Limb (tissue), 2 donors: Measurements from ENCODE around the gene SLC16A8.
"Not testable (repeated sequence)": the region's sequence is repeated elsewhere in the genome, so short reads cannot be mapped to it uniquely, and the experiment has no call there.

Experiments
- DNase-seq, 2 donors: peaks; one replicate each; pipeline ENCODE4 v3.0.0-alpha.2; 2016; ENCODE audit errors: extremely low spot score in 2 of 2

Gene SLC16A8

GRCh38 chr22:38051261-38051660 is 32.7 kb downstream of the SLC16A8 start:
- DNase-seq = no peak

DNA sequence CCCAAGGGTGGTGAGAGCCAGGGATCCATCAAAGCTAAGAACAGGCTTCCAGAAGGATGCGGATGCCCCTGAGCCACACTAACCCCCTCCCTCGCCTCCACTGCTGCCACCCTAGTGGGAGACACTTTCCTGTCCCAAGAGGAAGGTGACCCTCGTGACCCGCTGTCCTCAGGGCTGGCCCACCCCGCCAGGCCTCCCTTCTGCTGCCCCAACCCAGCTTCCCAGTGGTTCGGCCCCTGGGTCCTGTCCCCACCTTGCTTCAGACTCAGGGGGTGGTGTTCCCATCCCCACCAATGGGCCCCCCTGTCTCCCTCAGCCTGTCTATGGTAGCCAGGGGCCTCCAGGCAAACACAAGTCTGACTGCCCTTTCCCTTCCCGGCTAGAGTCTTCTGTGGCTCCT is 33.3 kb downstream of the SLC16A8 start:
- DNase-seq = peak in 1 of 2 donors; percentile 27

GRCh38 chr22:38049812-38050619 is 34.0 kb downstream of the SLC16A8 start:
- peak in 1 of 2 donors; percentile 36 for DNase-seq

DNA sequence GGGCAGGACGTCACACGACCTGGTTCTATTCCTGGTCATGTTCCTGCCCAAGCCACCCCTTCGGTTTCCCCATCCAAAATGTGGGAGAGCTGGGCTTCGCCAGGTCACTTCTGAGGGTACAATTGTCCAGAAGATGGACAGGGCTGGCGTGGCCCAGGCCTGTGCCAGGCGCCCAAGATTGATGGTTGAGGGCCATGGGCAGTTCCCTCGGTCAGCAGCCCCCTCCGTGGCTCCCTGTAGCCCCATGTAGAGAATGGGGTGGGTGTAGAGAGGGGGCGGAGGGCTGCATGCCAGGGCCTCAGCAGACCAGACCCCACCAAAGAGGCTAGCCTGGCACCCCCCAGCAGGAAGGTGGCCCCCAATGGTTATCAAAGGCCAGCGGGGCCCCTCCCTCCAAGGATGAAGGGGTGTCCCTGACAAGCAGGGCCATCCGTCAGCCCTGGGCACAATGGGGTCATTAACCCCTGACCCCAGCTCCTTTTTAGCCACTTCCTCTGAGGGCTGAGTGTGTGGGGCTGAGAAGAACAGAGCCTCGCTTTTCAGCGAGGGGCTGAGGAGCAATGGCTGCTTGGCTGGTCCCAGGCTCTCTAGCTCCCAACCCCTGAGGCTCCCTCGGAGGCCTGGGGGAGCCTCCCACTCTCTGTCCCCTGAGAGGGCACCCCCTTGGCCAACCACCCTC is 37.8 kb downstream of the SLC16A8 start:
- no peak for DNase-seq

DNA sequence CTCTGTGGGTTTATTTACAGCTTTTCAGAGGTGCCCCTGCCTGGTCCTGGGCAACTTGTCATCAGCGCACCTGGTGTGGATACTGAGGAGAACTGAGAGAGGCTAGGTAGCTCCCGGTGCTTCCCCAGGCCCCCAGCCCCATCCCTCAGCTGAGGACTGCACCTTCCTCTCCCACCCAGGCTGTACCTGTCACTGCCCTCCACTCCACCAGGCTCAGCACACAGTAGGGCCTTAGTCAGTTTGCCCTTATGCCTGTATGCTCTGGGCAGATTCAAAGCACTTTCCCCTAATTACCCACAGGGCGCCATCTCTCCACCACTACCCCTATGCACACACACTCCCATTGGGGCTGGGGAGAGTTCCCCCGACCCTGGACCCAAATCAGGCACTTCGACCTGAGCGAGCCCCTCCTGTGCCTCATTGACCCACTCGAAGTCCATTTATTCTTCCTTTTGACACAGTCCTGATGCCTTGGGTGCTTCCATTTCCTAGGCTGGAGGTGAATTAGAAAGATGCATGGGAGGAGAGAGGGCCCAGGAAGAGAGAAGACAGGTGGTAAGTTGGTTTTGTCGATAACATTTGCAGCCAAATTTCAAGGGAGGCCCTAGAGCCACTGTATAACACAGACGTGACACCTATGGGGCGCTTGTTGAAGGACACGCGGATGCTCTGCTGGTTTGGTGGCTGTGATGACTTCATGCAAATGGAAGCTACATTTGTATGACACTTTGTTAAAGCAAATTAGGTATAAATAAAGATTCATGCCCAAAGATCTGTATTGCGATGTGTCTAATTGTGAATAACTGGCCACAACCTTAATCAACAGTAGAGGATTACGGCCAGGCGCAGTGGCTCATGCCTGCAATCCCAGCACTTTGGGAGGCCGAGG is 40.6 kb downstream of the SLC16A8 start:
- no peak for DNase-seq

DNA sequence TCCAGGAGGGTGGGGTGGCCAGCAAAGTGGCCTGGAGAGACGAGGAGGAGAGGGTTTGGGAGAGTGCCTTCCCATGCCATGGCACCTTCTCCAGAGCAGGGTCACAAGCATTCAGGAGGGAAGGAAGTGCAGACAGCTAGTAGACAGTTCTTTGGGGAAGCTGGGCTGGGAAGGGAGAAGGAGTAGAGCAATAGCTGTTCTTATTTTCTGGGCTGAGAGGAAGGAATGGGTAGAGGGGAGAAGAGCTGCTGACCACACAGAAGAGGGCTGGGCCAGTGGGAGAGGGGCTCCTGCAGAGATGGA is 41.5 kb downstream of the SLC16A8 start:
- DNase-seq = no peak

GRCh38 chr22:38041760-38042487 is 42.1 kb downstream of the SLC16A8 start:
- DNase-seq = no peak

DNA sequence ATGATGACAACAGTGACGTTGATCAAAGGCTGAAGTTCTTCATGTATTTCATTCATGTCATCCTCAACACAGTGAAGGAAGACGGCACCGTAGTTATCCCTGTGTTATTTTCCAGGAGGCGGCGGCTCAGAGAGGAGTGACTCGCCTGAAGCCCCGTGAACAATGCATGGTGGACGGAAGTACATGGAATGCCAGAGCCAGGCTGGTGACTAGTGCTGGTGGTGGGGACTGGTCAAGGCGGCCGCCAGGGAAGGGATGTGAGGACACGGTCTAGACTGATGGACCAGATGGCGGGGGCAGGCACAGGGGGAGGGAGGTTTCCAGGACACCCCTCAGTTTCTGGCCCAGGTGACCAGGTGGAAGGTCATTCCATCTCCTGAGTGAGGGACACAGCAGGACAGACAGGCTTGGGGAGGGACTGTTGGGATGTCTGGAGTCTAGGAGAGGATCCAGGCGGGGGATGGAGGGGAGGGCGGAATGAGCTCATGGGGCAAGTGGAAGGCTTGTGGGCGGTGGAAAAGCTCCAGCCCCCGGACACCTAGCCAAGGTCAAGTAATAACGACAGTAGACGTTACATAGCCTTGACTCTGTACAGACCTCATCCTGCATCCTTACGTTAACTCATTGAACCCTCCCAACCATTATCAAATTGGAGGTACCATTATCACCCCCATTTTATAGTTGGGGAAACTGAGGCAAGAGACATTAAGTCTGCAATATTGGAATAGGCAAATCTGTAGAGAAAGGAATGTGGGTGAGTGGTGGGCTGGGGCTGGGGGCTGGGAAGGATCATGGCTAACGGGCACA is 42.8 kb downstream of the SLC16A8 start:
- no peak for DNase-seq

DNA sequence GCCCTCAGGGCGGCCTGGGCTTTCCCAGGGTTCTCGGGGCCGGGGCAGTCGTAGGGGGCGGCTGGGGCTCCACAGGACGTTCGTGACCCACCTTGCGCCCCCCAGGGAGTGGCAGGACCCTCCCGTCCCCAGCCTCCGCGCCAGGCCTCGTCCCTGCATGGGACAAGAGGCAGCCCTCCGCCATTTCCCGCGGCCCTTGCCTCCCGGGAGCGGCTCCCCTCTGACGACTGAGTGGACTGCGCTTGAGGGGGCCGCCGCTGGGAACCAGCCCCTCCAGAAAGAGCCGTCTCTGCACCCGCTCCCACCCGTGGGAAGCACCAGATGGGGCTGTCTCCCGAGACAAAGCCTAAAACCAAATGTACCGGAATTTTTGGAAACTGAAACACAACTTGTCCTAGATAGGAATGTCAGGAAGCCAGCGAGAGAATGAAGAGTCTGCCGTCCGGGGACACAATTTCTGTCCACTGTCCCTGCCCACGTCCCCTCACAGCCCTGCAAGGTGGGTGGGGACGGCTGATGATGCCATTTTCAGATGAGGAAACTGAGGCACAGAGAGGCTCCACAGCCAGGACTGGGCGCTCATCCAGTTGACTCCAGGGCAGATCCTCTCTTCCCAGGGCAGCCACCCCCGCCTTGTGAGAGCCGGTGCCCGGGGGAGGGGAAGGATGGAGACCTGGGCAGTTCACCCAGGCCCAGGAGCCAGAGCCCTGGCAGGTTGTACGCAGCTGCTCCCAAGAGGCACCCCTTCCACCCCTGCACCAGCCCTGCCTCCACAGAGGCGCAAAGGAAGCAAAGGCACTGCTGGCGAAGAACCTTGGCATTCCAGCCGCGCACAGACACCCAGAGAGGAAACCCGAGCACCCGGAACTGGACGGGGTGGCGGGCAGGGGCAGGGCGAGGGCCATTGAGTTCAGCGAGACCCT is 44.8 kb downstream of the SLC16A8 start:
- DNase-seq = no peak

- no peak for DNase-seq
Observed at GRCh38 chr22:38038426-38038825, 45.6 kb downstream of the SLC16A8 start.

DNA sequence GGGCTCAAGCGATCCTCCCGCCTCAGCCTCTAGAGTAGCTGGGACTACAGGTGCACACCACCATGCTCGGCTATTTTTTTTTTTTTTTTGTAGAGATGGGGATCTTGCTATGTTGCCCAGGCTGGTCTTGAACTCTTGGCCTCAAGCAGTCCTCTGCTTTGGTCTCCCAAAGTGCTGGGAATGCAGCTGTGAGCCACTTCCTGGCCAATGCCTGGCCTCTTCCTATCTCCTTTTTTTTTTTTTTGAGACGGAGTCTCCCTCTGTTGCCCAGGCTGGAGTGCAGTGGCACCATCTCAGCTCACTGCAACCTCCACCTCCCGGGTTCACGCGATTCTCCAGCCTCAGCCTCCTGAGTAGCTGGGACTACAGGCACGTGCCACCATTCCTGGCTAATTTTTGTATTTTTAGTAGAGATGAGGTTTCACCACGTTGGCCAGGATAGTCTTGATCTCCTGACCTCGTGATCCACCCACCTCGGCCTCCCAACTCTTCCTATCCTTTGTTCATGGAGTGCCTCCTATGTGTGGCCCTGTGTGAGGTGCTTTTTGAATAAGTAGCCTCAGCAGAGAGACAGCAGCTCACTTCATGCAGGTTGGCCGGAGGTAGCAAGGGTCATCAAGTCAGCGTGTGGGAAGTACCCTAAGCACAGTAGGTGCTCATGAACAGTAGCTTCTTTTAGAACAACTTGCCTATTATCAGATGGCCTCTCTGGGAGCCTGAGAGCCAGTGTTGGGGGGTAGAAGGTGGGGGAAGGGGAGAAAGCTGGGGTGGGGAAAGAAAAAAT is 46.4 kb downstream of the SLC16A8 start:
- not testable (repeated sequence) for DNase-seq

GRCh38 chr22:38036392-38037062 is 47.5 kb downstream of the SLC16A8 start:
- DNase-seq = no peak

GRCh38 chr22:38035530-38035885 is 48.5 kb downstream of the SLC16A8 start:
- DNase-seq = no peak

GRCh38 chr22:38034884-38035529 is 49.0 kb downstream of the SLC16A8 start:
- DNase-seq = no peak

DNA sequence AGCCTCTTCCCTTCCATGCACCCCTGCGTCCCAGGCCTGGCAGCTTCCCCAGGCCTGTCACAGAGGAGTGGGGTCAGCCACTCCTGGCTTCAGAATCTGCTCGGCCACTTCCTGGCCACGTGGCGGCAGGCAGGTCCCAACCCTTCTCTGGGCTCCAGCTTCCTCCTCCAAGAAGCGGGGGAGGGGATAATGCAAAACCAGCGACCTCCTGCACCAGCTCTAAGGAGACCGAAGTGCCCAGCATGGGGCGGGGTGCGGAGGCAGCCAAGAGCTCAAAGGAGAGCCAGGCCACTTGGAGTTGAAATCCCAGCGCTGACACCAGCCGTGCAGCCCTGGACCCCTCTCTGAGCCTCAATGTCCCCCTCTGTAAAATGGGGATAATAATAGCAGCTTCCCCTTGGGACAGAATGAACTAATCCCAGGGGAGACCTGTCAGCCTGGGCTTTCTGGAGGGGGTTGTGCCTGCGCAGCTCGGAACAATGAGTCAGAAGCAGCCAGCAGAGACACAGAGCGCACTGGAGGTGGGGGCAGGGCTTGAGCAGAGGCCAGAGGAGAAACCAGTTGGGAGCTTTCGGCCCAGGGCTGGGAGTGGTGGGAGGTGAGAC is 49.6 kb downstream of the SLC16A8 start:
- peak in 1 of 2 donors; percentile 53 for DNase-seq

DNA sequence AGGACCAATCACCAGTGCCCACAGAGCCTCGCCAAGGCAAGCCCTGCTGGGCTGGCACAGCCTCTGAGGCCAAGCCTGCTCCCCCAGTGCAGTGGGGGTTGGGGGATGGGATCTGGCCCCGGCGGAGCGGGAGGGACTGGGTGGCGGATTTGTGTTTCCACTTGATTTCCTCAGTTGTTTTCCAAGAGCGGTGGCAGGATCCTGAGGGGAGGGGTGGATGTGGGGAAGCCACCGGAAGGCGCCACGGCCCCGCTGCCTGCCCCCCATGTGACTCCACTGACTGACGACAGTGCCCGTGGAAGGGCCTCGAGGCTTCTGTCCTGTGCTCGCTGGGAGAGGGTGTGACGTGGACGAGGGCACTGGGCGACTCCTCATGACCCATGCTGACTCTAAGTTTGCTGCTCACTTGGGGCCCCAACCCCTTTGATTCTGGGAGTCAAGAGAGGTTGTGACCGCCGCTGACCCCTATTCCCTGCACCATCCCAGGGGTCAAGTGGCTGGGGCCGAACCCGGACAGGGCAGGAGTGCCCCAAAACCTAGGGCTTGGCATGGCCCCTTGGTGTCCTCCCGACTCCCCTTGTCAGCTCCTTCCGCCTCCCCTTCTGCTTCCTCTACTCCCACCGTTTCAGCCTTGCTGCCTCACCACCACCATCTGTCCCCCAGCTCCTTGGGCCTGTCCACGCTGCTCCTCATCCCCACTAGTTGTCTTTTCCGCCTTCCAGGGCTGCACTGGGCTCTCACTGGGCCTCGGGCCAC is 50.3 kb downstream of the SLC16A8 start:
- no peak for DNase-seq
